Fibroblast of lung (primary cell): Measurements from ENCODE around the gene WT1.

Experiments
- EZH2 ChIP-seq: IDR thresholded peaks from 2 replicates; pipeline ENCODE4 v1.5.1; 2012; ENCODE audit warnings: low read length, control low read depth, mild to moderate bottlenecking; ENCODE audit errors: missing control alignments
- TF ChIP-seq, protein P1 (sequence below), 2 donors: IDR thresholded peaks in 1 of 2; conservative IDR thresholded peaks in 1 of 2; 1 replicate in 1 of 2; 2 replicates in 1 of 2; pipeline ENCODE4 v1.5.1; 2011 to 2012; ENCODE audit warnings: low read length in 2 of 2, control low read depth in 1 of 2, inconsistent platforms in 1 of 2, low read depth in 1 of 2, mild to moderate bottlenecking in 1 of 2

DNA sequence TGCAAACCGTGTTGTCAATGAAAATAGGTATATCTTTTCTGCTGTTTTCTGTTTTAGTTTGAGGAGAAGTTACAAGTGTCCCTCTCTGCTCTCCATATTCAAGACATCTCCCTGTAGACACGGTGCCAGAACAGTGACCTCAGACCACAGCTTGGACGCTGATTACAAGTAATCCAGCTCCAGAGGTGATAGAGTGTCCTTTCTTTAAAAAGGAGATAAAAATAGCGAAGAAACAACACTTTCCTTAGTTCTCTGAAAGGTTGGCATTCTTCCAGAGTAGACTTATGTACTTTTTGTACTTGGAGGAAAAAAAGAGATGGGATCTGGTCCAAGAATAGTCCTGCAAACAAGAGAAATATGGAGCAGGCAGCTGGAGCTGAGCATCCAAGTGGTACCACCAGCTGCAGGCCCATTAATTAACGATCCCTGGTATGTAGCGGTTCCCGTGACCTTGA is 43.0 kb upstream of the WT1 start:
- TF ChIP-seq, protein P1, sequence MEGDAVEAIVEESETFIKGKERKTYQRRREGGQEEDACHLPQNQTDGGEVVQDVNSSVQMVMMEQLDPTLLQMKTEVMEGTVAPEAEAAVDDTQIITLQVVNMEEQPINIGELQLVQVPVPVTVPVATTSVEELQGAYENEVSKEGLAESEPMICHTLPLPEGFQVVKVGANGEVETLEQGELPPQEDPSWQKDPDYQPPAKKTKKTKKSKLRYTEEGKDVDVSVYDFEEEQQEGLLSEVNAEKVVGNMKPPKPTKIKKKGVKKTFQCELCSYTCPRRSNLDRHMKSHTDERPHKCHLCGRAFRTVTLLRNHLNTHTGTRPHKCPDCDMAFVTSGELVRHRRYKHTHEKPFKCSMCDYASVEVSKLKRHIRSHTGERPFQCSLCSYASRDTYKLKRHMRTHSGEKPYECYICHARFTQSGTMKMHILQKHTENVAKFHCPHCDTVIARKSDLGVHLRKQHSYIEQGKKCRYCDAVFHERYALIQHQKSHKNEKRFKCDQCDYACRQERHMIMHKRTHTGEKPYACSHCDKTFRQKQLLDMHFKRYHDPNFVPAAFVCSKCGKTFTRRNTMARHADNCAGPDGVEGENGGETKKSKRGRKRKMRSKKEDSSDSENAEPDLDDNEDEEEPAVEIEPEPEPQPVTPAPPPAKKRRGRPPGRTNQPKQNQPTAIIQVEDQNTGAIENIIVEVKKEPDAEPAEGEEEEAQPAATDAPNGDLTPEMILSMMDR (conservative IDR thresholded peaks at IDR 0.05 in 1 of 2, IDR thresholded peaks at IDR 0.05 in 1 of 2; ENCODE audit: low read depth in 1 of 2, low read length in 2 of 2): no peak
- no peak for TF ChIP-seq EZH2
